Hematopoietic multipotent progenitor cell treated with erythropoietin and hydrocortisone succinate and interleukin-3 and kit ligand, for 4 days (in vitro differentiated cells): ENCODE data around the gene ARID3A.

Experiments
- DNase-seq: peaks from one replicate; pipeline ENCODE4 v3.0.0-alpha.2; 2015

The ARID3A gene

GRCh38 chr19:1007399-1008251 lies 81.8 kb downstream of the ARID3A start:
- no peak for DNase-seq

GRCh38 chr19:1008268-1009040 lies 82.6 kb downstream of the ARID3A start:
- no peak for DNase-seq

GRCh38 chr19:1009041-1009980 lies 83.5 kb downstream of the ARID3A start:
- DNase-seq = peak; percentile 9

- DNase-seq = no peak
These were observed 84.2 kb downstream of the ARID3A start for GRCh38 chr19:1009981-1010538.

GRCh38 chr19:1010586-1011510 lies 85.0 kb downstream of the ARID3A start:
- no peak for DNase-seq

- no peak for DNase-seq
These were observed 86.0 kb downstream of the ARID3A start for GRCh38 chr19:1011831-1012333.

- DNase-seq = no peak
These were observed 86.5 kb downstream of the ARID3A start for GRCh38 chr19:1012334-1012733.

GRCh38 chr19:1013218-1013617 lies 87.4 kb downstream of the ARID3A start:
- no peak for DNase-seq

GRCh38 chr19:1014161-1015060 lies 88.6 kb downstream of the ARID3A start:
- no peak for DNase-seq

- DNase-seq = no peak
These were observed 89.4 kb downstream of the ARID3A start for GRCh38 chr19:1015061-1015781.

GRCh38 chr19:1015782-1016646 lies 90.2 kb downstream of the ARID3A start:
- DNase-seq = no peak

GRCh38 chr19:1016647-1017114 lies 90.8 kb downstream of the ARID3A start:
- no peak for DNase-seq

- DNase-seq = peak; percentile 7
These were observed 91.5 kb downstream of the ARID3A start for GRCh38 chr19:1017115-1017905.

GRCh38 chr19:1017906-1018305 lies 92.1 kb downstream of the ARID3A start:
- no peak for DNase-seq

- peak; percentile 78 for DNase-seq
These were observed 92.6 kb downstream of the ARID3A start for GRCh38 chr19:1018393-1018792.

GRCh38 chr19:1018932-1019615 lies 93.2 kb downstream of the ARID3A start:
- DNase-seq = peak; percentile 13

- no peak for DNase-seq
These were observed 93.8 kb downstream of the ARID3A start for GRCh38 chr19:1019616-1019961.
